H9 (cell line): ENCODE measurements around the gene XKRX. TPM values are rescaled to one million over a fixed set of nuclear protein-coding genes. Genes with fewer than 3 reads are reported as not detected.

Experiments
- DNase-seq: peaks from one replicate; pipeline ENCODE4 v3.0.0-alpha.2; 2017
- H2AFZ ChIP-seq: one replicate; pipeline ENCODE4 v1.6.1; 2013; ENCODE audit warnings: mild to moderate bottlenecking, low read length, control low read depth, moderate library complexity
- H2AK5ac ChIP-seq: 2 replicates; pipeline ENCODE4 v1.6.1; 2013; ENCODE audit warnings: low read length, control low read depth, mixed read lengths; ENCODE audit not compliant: insufficient read length
- H2BK120ac ChIP-seq: one replicate; pipeline ENCODE4 v1.6.1; 2013; ENCODE audit warnings: low read depth, mild to moderate bottlenecking, low read length, control low read depth, inconsistent platforms; ENCODE audit not compliant: poor library complexity, severe bottlenecking
- H2BK12ac ChIP-seq: 2 replicates; pipeline ENCODE4 v1.6.1; 2013; ENCODE audit warnings: low read length, control low read depth, mixed read lengths, low read depth; ENCODE audit not compliant: insufficient read length
- H2BK15ac ChIP-seq: 2 replicates; pipeline ENCODE4 v1.6.1; 2013; ENCODE audit warnings: low read depth, low read length, control low read depth
- H2BK20ac ChIP-seq: one replicate; pipeline ENCODE4 v1.6.1; 2013; ENCODE audit warnings: low read depth, mild to moderate bottlenecking, low read length, control low read depth, inconsistent platforms; ENCODE audit not compliant: poor library complexity, severe bottlenecking
- H2BK5ac ChIP-seq: 2 replicates; pipeline ENCODE4 v1.6.1; 2013; ENCODE audit warnings: low read length, control low read depth, mixed read lengths; ENCODE audit not compliant: insufficient read length
- H3K14ac ChIP-seq: 2 replicates; pipeline ENCODE4 v1.6.1; 2013; ENCODE audit warnings: low read length, control low read depth; ENCODE audit not compliant: insufficient read depth
- H3K18ac ChIP-seq: 2 replicates; pipeline ENCODE4 v1.6.1; 2013; ENCODE audit warnings: low read depth, mild to moderate bottlenecking, mixed read lengths, low read length, control low read depth; ENCODE audit not compliant: insufficient read length
- H3K23ac ChIP-seq: 2 replicates; pipeline ENCODE4 v1.6.1; 2013; ENCODE audit warnings: low read length, control low read depth, mixed read lengths, low read depth; ENCODE audit not compliant: insufficient read length
- H3K23me2 ChIP-seq: 2 replicates; pipeline ENCODE4 v1.6.1; 2013; ENCODE audit warnings: low read depth, mild to moderate bottlenecking, mixed read lengths, low read length, control low read depth; ENCODE audit not compliant: insufficient read length, poor library complexity, severe bottlenecking
- H3K27ac ChIP-seq: 2 replicates; pipeline ENCODE4 v1.5.1; 2013; ENCODE audit warnings: low read length, control low read depth, mixed read lengths, low read depth; ENCODE audit not compliant: insufficient read length
- H3K27me3 ChIP-seq: 2 replicates; pipeline ENCODE4 v1.6.1; 2013; ENCODE audit warnings: low read length, control low read depth, inconsistent platforms; ENCODE audit not compliant: insufficient read depth
- H3K4ac ChIP-seq: 2 replicates; pipeline ENCODE4 v1.6.1; 2013; ENCODE audit warnings: low read depth, mild to moderate bottlenecking, control low read depth, inconsistent platforms, low read length, moderate library complexity
- H3K4me1 ChIP-seq: 2 replicates; pipeline ENCODE4 v1.6.1; 2013; ENCODE audit warnings: low read length, control low read depth, inconsistent platforms; ENCODE audit not compliant: insufficient read depth
- H3K4me2 ChIP-seq: 2 replicates; pipeline ENCODE4 v1.6.1; 2013; ENCODE audit warnings: low read length, control low read depth, mixed read lengths; ENCODE audit not compliant: insufficient read length, insufficient read depth
- H3K56ac ChIP-seq: 2 replicates; pipeline ENCODE4 v1.6.1; 2013; ENCODE audit warnings: low read depth, mild to moderate bottlenecking, mixed read lengths, low read length, control low read depth; ENCODE audit not compliant: insufficient read length
- H3K79me1 ChIP-seq: 2 replicates; pipeline ENCODE4 v1.6.1; 2013; ENCODE audit warnings: low read depth, mild to moderate bottlenecking, moderate library complexity, low read length, control low read depth, inconsistent platforms; ENCODE audit not compliant: insufficient read depth, poor library complexity, severe bottlenecking
- H3K79me2 ChIP-seq: 2 replicates; pipeline ENCODE4 v1.6.1; 2013; ENCODE audit warnings: low read length, control low read depth, inconsistent platforms; ENCODE audit not compliant: insufficient read depth
- H3K9ac ChIP-seq: 2 replicates; pipeline ENCODE4 v1.6.1; 2013; ENCODE audit warnings: low read length, control low read depth, mixed read lengths; ENCODE audit not compliant: insufficient read length; ENCODE audit errors: extremely low read depth
- H3K9me3 ChIP-seq: one replicate; pipeline ENCODE4 v1.6.1; 2013; ENCODE audit warnings: low read depth, low read length, inconsistent platforms; ENCODE audit not compliant: control insufficient read depth
- H3T11ph ChIP-seq: one replicate; pipeline ENCODE4 v1.6.1; 2013; ENCODE audit warnings: mild to moderate bottlenecking, low read length, control low read depth, inconsistent platforms
- H4K20me1 ChIP-seq: one replicate; pipeline ENCODE4 v1.6.1; 2013; ENCODE audit not compliant: control insufficient read depth, insufficient read length, insufficient read depth
- H4K5ac ChIP-seq: 2 replicates; pipeline ENCODE4 v1.6.1; 2013; ENCODE audit warnings: low read depth, mild to moderate bottlenecking, mixed read lengths, low read length, control low read depth; ENCODE audit not compliant: insufficient read length
- H4K8ac ChIP-seq: replicated peaks from 2 replicates; pipeline ENCODE4 v1.6.1; 2013; ENCODE audit warnings: low read length, control low read depth, mixed read lengths, low read depth; ENCODE audit not compliant: insufficient read length
- H4K91ac ChIP-seq: 2 replicates; pipeline ENCODE4 v1.6.1; 2013; ENCODE audit warnings: low read depth, mild to moderate bottlenecking, moderate library complexity, mixed read lengths, low read length, control low read depth; ENCODE audit not compliant: insufficient read length
- H3K27ac Mint-ChIP-seq, 3 experiments: 2 replicates in 2 of 3; 3 replicates in 1 of 3; pipeline ENCODE4 v1.8.0; 2020 to 2021; ENCODE audit warnings: mixed read lengths in 3 of 3, mild to moderate bottlenecking in 1 of 3, moderate library complexity in 1 of 3
- H3K27me3 Mint-ChIP-seq: 2 replicates; pipeline ENCODE4 v1.8.0; 2021; ENCODE audit warnings: low read depth, mild to moderate bottlenecking, moderate library complexity, mixed read lengths
- H3K36me3 Mint-ChIP-seq, 3 experiments: 2 replicates in 2 of 3; 3 replicates in 1 of 3; pipeline ENCODE4 v1.8.0; 2020 to 2021; ENCODE audit warnings: low read depth in 3 of 3, mixed read lengths in 3 of 3; ENCODE audit not compliant: insufficient read depth in 1 of 3
- H3K4me1 Mint-ChIP-seq, 2 experiments: 2 replicates each; pipeline ENCODE4 v1.8.0; 2020; ENCODE audit warnings: mixed read lengths in 2 of 2
- H3K4me3 Mint-ChIP-seq, 2 experiments: 2 replicates in 1 of 2; 3 replicates in 1 of 2; pipeline ENCODE4 v1.8.0; 2020 to 2021; ENCODE audit warnings: mild to moderate bottlenecking in 2 of 2, mixed read lengths in 2 of 2, moderate library complexity in 1 of 2
- H3K9me3 Mint-ChIP-seq, 2 experiments: 2 replicates in 1 of 2; 3 replicates in 1 of 2; pipeline ENCODE4 v1.8.0; 2020; ENCODE audit warnings: mild to moderate bottlenecking in 2 of 2, mixed read lengths in 2 of 2, moderate library complexity in 1 of 2
- WGBS: extraction: QIAGEN DNeasy Blood & Tissue Kit; methylation state at CpG from one replicate; pipeline ENCODE4 v1.1.7; 2013; ENCODE audit warnings: missing lambda C conversion rate, low lambda C conversion rate, mixed read lengths; ENCODE audit not compliant: insufficient read length; ENCODE audit errors: extremely low coverage; 5-methylcytosine and 5-hydroxymethylcytosine counted together
- total RNA-seq: library from RNA; stranded (reverse); gene quantifications from 2 replicates; pipeline ENCODE4 v1.2.1, GENCODE V29; 2021
- TF ChIP-seq, protein P1 (sequence below): fragments of 200-600 bp; sonication (generic); conservative IDR thresholded peaks from 3 replicates; pipeline ENCODE4 v1.8.0; 2021; ENCODE audit warnings: antibody characterized with exemption, mild to moderate bottlenecking

XKRX gene
- total RNA-seq, 1 experiment from 2014 or later: 0.44 TPM

DNA sequence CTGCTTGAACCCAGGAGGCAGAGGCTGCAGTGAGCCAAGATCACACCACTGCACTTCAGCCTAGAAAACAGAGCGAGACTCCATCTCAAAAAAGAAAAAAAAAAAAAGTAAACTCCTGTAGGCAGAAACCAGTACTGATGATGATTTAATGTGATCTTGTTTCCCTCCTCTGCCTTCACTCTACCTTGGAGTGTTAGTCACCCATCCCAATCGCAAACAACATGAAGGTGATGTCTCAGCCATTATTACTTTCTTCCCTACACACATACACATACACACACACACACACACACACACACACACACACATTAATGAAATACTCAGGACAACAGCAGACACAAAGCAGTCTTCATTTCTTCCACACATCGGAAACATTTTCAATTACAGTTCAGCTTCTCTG lies 15.6 kb downstream of the XKRX start:
- WGBS: no CpG with 5 or more reads among the region's 3 CpGs
- no peak overlapping the region for H3T11ph ChIP-seq
- H3K27ac Mint-ChIP-seq: no peak overlapping the region
- no peak overlapping the region for H3K14ac ChIP-seq
- no peak overlapping the region for H3K23ac ChIP-seq
- no peak overlapping the region for H2BK120ac ChIP-seq
- no peaks in the 10 kb centered on the region for H3K79me2 ChIP-seq
- H3K4me1 Mint-ChIP-seq: peaks cover 5% of the 10 kb centered on the region in 2 experiments
- H3K56ac ChIP-seq: no peak overlapping the region
- H3K27ac ChIP-seq: no peak overlapping the region
- no peak overlapping the region for H2BK12ac ChIP-seq
- no peak overlapping the region for H2AFZ ChIP-seq
- H3K4me1 ChIP-seq: no peaks in the 10 kb centered on the region
- H3K4ac ChIP-seq: no peak overlapping the region
- no peak overlapping the region for H4K91ac ChIP-seq
- H3K23me2 ChIP-seq: no peaks in the 10 kb centered on the region
- no peak for DNase-seq
- peaks cover 1% of the 10 kb centered on the region; the same call in 1 of the 2 replicates for H3K27me3 Mint-ChIP-seq
- H2AK5ac ChIP-seq: no peak overlapping the region
- no peak overlapping the region for H3K4me3 Mint-ChIP-seq
- no peaks in the 10 kb centered on the region for H3K79me1 ChIP-seq
- TF ChIP-seq, protein P1, sequence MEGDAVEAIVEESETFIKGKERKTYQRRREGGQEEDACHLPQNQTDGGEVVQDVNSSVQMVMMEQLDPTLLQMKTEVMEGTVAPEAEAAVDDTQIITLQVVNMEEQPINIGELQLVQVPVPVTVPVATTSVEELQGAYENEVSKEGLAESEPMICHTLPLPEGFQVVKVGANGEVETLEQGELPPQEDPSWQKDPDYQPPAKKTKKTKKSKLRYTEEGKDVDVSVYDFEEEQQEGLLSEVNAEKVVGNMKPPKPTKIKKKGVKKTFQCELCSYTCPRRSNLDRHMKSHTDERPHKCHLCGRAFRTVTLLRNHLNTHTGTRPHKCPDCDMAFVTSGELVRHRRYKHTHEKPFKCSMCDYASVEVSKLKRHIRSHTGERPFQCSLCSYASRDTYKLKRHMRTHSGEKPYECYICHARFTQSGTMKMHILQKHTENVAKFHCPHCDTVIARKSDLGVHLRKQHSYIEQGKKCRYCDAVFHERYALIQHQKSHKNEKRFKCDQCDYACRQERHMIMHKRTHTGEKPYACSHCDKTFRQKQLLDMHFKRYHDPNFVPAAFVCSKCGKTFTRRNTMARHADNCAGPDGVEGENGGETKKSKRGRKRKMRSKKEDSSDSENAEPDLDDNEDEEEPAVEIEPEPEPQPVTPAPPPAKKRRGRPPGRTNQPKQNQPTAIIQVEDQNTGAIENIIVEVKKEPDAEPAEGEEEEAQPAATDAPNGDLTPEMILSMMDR: no peak
- no peak overlapping the region for H4K5ac ChIP-seq
- H2BK5ac ChIP-seq: no peak overlapping the region
- H2BK15ac ChIP-seq: no peak overlapping the region
- H3K9me3 Mint-ChIP-seq: peaks cover 63 to 70% of the 10 kb centered on the region in 2 experiments
- no peak overlapping the region for H3K4me2 ChIP-seq
- no peak overlapping the region for H3K9ac ChIP-seq
- peaks cover 54% of the 10 kb centered on the region for H3K9me3 ChIP-seq
- peaks cover 0 to 3% (median 2%) of the 10 kb centered on the region in 3 experiments; a peak in 3 of 7 replicates for H3K36me3 Mint-ChIP-seq
- H3K18ac ChIP-seq: no peak overlapping the region
- no peak overlapping the region for H4K8ac ChIP-seq
- no peak overlapping the region for H2BK20ac ChIP-seq
- H3K27me3 ChIP-seq: no peaks in the 10 kb centered on the region
- no peaks in the 10 kb centered on the region for H4K20me1 ChIP-seq
